GM21381 (cell line): ENCODE results near the gene CCDC170.
"Not testable (repeated sequence)": the region's sequence is repeated elsewhere in the genome, so short reads cannot be mapped to it uniquely, and the experiment has no call there.

Source experiments
- ATAC-seq: cut with Tn5 transposase; IDR thresholded peaks from one replicate; pipeline ENCODE4 v1.9.1; 2021; ENCODE audit warnings: mild to moderate bottlenecking, moderate library complexity; ENCODE audit not compliant: unreplicated experiment

The CCDC170 gene

DNA sequence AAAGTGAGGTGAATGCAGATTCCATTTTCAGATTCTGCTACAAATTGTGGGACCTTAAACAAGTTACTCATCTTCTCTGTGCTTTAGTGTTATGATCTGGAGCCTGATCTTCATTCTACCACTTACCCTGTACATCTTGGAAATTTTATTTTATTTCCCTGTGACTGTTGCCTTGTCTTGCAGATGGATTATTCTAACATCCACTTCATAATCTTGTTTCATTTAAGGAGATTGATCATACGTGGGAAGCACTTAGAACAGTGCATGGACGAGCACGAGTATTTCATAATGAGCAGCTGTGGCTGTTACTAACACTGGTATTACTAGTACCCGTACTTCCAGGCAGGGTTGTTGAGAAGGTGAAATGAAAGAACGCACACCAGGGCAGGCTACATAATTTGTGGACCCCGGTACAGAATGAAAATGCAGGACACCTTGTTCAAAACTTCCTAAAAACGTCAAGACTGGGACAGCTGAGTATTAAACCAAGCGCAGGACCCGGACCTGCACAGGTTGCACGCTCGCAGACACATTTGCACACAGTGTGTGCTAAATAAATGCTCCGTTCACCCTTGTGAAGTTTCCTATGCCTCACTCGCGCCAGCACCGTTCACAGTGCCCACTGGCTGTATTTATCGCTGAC is 535 bp upstream of the CCDC170 start:
- no peak for ATAC-seq

DNA sequence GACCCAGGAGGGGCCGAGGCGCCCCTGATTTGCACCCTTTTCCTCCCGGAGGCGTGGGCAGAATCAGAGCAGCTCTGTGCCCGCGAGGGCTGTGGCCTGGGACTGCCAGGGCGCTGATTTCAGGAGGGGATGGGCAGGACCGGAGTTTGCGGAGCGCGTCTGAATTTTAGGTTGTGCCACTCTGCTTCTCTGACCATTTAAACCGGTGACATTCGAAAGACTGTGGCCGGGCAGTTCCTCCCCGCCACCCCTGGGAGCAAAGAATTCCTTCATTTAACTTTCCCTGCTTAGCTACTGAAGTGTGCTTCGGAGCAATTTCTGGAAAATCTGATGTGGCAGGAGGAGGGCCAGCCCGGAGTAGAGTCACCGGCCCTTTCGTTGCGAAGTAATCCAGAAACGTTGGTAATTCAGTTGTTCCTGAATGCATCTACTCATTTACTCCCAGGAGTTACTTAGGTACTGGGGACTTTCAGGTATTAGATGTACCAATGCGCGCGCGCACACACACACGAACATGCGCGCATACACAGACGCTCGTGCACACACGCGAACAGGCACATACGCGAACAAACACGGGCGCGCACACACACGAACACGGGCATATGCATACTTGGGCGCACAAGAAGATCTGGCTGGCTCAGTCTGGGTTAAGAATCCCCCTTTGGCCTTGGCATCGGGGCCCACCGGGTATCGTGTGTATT is 568 bp downstream of the CCDC170 start:
- ATAC-seq = no peak

DNA sequence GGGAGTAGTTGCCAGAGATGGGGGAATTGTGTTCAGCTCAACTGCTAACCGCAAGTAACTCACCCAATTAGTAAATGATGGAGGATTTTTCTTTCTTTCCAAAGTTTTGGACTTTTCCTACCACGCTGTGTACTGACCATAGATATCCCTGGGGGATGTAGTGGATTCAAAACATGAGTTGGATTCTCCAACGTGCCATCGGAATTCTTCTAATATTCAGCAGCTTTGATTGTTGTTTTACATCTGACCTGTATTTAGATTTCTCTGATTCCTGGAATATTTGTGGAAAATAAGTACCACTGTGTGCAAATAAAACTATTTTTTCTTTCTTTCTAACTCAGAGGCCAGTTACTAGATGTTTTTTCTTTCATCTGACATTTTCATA is 1.1 kb downstream of the CCDC170 start:
- no peak for ATAC-seq

DNA sequence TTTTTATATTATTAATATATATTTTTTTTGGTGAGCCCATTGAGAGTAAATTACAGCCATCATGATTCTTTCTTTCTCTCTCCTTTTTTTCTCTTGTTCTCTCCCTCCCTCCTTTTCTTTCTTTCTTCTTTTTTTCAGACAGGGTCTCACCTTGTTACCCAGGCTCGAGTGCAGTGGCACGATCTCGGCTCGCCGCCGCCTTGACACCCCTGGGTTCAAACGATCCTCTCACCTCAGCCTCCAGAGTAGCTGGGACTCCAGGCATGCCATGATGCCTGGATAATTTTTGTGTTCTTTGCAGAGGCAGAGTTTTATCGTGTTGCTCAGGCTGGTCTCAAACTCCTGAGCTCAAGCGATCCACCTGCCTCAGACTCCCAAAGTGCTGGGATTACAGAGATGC is 1.6 kb downstream of the CCDC170 start:
- no peak for ATAC-seq

DNA sequence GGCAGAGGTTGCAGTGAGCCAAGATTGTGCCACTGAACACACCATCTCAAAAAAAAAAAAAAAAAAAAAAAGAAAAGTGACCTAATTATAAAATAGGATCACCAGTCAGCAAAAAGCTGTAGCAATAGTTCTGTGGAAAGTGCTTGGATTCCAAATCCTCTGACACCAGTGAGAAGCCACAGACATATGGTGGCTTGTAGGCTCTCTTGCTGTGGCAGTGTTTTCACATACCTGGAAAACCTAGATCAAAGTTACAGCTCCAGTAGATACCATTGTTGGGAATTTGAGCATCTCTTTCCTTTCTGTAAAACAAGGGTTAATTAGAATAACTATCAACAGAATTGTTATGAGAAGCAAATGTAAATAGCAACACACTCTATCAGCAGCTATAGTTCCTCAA is 4.1 kb downstream of the CCDC170 start:
- ATAC-seq = peak; percentile 39

DNA sequence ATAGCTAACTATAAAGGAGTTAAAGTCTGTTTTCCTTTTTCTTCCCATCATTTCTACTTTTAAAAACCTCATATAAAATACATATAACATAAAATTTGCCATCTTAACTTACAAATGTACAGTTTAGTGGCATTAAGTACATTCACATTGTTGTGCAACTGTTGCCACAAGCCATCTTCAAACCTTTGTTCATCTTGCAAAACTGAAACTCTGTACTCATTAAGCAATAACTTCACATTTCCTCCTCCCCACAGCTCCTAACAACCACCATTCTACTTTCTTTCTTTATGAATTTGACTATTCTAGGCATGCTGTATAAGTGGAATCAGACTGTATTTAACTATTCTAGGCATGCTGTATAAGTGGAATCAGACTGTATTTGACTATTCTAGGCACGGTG is 4.5 kb downstream of the CCDC170 start:
- peak; percentile 79 for ATAC-seq

DNA sequence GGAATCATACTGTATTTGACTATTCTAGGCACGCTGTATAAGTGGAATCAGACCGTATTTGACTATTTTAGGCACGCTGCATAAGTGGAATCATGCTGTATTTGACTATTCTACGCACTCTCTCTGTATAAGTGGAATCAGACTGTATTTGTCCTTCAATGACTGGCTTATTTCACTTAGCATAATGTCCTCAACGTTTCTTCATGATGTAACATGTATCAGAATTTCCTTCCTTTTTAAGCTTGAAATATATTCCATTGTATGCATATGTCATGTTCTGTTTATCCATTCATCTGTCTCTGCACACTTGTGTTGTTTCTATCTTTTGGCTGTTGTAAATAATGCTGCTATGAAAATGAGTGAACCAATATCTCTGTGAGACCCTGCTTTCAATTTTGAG is 5.7 kb downstream of the CCDC170 start:
- ATAC-seq = no peak

DNA sequence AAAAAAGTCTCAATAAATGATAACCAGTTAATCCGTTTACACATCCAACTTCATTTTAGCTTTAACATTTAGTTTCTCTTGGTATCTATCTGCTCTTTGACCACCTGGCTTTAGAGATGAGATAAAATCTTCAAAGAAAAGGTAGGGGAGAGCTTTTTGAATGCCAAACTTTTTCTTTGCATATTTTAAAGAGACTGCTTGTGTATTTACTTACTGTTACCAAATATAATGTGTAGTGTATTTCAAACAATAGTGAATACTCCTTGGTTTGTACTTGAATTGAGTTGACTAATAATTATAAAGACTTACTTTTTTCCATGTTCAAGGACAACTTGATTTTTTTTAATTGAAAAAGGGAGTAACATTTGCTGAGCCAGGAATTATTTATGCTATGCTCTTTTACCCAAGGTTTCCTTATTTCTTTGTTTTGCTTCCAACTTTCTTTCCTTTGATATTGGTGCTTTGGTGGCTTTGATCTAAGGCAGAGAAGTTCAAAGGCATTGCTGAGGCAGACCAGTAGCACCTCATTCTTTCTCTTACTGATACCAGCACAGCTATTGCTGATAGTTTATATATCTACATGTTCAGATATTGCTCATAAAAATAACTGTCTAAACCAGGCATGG is 7.8 kb downstream of the CCDC170 start:
- no peak for ATAC-seq

DNA sequence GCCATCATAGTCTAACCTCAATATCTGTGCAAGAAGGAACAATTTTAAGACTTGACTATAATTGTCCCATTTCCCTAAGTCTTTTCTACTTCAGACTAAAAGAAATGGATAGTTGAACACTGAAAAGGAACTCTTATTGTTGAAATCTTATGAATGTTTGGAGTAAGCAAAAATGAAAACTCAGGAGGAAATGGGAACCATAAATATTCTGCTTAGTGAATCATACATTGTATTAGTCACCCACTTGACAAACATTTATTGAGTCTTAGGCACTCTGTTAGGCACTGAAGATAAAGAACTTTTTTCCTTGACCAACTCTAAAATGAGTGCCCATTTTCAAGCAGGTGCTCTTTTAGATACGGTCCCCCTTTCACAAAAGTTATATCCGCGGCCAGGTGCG is 8.7 kb downstream of the CCDC170 start:
- no peak for ATAC-seq

DNA sequence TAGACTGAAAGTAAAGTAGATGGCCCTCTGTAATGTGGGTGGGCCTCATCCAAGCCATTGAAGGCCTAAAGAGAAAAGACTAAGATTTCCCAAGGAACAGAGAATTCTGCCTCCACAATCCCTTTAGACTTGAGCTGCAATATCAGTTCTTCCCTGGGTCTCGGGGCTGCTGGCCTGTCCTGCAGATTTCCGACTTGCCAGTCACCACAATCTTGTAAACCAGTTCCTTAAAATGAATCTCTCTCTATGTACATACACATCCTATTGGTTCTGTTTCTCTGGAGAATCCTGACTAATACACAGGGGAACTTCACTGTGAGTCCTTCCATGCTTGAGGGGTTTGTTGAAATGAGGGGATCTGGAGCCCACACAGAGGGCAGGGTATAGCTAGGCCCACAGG is 12.9 kb downstream of the CCDC170 start:
- ATAC-seq = no peak

DNA sequence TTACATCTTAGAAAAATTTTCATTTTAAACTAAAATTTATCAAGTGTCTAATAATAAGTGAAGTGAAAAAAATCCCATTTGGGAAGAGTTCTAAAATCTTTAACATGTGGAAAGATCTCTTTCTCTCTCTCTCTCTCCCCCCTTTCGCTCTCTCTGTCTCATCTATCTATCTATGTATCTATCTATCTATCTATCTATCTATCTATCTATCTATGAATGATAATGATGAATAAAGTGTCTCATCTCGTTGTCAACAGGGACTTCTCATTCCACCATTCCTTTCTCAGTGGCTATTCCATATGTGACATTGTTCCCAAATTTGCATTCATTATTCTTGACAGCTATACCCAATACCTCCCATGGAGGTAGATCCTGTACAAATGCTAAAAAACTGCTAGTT is 15.2 kb downstream of the CCDC170 start:
- ATAC-seq = no peak

DNA sequence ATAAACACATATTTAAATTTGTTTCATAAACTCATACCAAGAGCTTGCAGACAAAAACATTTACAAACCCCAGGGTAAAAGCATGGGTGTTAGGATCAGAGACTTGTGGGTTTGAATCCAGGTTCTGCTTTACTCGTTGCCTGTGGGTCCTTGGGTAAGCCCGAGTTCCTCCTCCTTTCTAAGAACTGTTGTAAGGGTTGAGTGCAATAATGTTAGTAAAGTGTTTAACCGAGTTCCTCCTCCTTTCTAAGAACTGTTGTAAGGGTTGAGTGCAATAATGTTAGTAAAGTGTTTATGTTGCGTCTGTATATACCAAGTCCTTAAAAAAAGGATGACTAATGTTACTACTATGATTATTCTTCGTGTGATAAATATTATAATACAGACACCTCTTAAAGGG is 18.7 kb downstream of the CCDC170 start:
- ATAC-seq = no peak

DNA sequence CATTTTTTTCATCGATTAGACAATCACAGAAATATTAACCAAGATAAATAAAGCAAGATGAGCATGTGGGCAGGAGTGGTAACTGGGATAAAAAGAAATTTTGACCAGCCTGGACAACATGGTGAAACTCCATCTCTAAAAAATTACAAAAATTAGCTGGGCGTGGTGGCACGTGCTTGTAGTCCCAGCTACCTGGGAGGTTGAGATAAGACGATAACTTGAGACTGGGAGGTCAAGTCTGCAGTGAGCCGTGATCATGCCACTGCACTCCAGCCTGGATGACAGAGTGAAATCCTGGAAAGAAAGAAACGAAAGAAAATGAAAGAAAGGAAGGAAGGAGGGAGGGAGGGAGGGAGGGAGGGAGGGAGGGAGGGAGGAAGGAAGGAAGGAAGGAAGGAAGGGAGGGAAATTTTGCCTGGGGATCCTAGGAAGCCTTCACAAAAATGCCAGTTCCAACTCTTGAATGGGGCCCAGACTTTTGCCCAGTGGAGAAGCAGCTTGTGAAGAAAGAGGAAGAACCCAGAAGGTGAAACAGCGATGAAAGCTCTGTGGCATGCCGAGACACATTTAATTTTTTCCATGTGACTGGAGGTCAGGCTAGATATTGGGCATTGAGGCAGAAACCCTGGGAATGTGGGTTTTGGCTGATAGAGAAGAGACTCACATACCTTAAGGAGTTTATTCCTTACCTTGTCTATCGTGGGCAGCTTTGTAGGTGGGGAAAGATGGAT is 20.3 kb downstream of the CCDC170 start:
- no peak for ATAC-seq

DNA sequence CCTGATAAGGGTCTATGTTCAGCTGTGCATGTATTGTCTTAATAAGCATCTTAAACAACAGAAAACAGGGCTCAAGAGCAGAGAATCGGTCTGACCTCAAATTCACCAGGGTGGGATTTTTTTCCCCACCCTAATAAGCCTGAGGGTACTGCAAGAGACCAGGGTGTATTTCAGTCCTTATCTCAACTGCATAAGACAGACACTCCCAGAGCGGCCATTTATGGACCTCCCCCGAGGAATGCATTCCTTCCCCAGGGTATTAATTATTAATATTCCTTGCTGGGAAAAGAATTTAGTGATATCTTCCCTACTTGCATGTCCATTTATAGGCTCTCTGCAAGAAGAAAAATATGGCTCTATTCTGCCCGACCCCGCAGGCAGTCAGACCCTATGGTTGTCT is 25.2 kb downstream of the CCDC170 start:
- not testable (repeated sequence) for ATAC-seq

DNA sequence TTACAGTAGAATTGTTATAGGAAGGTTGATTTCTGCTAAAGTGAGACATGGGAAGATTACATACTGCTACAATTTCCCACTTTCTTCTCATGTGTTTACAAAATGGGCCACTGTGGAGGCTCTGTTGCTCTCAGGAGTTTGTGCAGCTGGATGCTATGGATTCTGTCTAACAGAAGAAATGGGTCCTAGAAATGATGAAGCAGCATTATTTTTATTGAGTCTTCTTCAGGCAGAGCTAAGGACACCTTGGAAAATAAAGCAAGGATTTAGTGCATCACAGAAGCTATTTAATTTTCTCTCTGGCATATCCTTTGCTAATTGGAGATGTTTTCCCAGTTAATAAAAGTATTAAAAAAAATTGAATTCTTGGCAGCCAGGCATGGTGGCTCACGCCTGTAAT is 29.2 kb downstream of the CCDC170 start:
- no peak for ATAC-seq

DNA sequence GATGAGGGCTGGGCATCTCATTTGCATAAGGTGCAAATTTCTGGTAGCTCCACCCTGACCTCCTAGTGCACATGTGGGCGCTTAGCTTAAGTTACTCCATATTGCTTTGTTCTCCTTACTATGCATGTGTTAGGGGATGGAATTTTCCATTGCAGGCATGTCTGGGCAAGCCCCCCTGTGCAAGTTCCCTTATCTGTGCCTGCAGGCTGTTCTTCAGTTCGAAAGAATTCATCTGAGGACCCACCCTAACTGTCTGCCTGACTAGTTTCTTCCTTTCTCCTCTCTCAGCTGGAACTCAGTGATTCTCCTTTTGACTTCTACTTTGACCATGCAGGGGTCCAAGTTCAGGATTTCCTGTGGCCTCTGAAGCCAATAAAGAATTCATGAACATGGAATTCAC is 30.2 kb downstream of the CCDC170 start:
- no peak for ATAC-seq

DNA sequence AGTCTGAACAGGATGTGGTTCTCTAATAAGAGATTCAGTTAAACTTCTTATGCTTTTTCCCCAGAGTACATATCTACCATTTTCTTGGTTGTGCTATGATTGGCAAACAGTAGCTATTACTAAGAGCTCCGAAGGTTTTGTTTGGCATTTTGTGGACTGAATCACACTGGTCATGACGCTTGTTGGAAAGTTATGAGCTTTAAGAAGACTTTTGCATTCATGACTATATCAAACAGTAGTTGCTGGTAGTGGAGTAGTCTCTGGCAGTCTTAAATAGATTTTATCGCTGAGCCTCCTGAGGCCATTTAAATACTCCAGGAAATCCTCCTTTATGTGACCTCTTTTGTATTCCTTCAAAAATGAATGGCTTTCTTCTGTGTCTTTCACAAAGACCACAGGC is 40.8 kb downstream of the CCDC170 start:
- ATAC-seq = no peak

DNA sequence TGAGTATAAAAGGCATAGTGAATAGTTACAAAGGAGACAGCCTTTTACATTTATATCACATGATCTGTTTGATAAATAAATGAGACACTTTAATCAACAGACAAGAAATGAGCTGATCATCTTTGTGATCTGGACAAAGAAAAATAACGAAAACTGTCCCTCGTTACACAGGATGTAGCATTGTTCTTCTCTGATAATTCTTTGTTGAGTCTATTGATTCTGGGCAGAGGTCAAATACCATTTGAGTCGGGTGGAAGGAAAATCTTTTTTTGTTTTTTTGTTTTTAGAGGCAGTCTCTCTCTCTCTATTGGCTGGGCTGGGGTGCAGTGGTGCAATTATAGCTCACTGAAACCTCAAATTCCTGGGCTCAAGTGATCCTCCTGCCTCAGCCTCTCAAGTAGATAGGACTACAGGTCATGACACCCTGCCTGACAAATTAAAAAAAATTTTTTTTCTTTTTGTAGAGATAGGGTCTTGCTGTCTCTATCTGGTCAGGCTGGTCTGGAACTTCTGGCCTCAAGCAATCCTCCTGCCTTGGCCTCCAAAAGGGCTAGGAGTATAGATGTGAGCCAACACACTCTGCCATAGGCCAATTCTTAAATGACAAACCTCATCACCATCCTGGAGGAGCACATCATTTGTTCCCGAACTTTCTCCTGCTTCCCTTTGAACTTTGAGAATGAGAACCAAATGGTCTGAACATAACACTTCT is 41.8 kb downstream of the CCDC170 start:
- ATAC-seq = no peak

DNA sequence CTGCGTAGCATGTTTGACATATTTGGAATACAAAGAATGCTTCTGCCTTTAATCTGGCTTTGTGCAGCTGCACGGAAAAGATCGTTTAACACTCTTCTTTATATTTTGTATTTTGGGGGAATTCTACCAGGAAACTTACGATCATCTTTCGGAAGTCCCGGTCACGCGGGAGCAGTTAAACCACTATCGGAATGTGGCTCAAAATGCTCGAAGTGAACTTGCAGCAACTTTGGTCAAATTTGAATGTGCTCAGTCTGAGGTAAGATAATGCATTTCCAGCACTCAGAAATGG is 42.3 kb downstream of the CCDC170 start:
- no peak for ATAC-seq

DNA sequence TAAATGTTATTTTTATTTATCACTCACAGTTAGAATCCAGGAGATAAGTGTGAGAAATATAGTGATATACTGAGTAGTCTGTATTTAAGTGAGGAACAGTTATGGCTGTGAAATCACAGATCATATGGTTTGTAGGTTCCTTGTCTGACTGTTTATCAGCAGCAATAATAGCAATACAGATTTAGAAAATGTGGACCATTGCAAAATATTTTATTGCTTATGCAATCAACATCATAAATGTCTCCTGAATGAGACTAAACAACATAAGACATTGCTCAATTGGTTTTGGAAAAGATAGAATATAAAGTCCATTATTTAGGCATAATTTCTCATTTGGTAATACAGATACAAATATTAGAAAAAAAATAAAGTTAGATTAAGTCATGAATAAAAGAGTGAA is 43.7 kb downstream of the CCDC170 start:
- ATAC-seq = no peak

DNA sequence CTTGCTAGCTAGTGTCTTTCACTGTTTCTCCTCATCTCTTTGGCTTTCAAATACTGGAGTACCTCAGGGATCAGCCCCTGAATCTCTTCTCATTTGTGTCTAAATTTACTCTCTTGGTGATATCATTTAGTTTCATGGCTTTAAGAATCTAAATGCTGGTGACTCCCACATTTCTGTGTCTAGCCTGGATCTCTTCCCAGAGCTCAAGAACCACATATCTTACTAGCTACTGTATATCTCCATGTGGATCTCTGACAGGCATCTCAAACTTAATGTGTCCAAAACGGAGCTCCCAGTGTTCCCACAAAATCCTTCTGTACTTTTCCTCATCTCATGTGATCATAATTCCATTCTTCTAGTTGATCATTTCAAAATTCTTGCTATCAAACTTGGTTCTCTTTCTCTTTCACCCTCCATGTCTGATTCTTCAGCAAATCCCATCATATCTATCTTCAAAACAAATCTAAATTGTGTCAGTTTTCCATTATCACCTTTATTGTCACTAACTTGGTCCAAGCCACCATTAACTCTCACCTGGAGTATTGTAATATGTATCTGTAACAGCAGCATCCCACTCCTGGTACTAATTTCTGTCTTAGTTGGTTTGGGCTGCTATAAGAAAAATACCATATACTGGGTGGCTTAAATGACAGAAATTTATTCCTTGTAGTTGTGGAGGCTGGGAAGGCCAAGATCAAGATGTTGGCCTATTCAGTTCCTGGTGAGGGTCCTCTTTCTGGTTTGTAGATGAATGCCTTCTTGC is 45.9 kb downstream of the CCDC170 start:
- ATAC-seq = no peak
